Measurements from ENCODE around the gene LDB2. TPM values are rescaled to one million over a fixed set of nuclear protein-coding genes. Genes with fewer than 3 reads are reported as not detected.

Gene LDB2
- total and polyA plus RNA-seq, 2 of the 8 experiments (the other 6 are each of a cell fraction or from before 2014, with no cell fraction given) = 57.0 to 140 TPM

- TF ChIP-seq USF2 (IDR thresholded peaks at IDR 0.05; ENCODE audit: low read length) (no peak), RNF2 (IDR thresholded peaks at IDR 0.05; ENCODE audit: borderline replicate concordance, low read depth, low read length, missing control alignments, poor library complexity, severe bottlenecking) (no peak), CHD1 (IDR thresholded peaks at IDR 0.05; ENCODE audit: low read depth, low read length) (no peak), HDAC2 (IDR thresholded peaks at IDR 0.05; ENCODE audit: borderline replicate concordance in 1 of 2, low read depth in 2 of 2, low read length in 2 of 2) (no peak)
- TF ChIP-seq, protein P1, sequence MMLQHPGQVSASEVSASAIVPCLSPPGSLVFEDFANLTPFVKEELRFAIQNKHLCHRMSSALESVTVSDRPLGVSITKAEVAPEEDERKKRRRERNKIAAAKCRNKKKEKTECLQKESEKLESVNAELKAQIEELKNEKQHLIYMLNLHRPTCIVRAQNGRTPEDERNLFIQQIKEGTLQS (IDR thresholded peaks at IDR 0.05; ENCODE audit: insufficient read depth, low read depth, low read length) = no peak
Observed at GRCh38 chr4:16728849-16729248, 169.6 kb downstream of the LDB2 start (continued).

Measured in H1 (cell line).